COR-L47 (cell line): ENCODE results near the gene PRR16.
A peak's percentile ranks its signal among the peaks of the same experiment; 100 is the strongest.
"Not testable (repeated sequence)": the region's sequence is repeated elsewhere in the genome, so short reads cannot be mapped to it uniquely, and the experiment has no call there.

Experiments used
- DNase-seq: peaks from one replicate; lab custom pipeline; 2025; lab: John Stamatoyannopoulos, UW

Gene PRR16

DNA sequence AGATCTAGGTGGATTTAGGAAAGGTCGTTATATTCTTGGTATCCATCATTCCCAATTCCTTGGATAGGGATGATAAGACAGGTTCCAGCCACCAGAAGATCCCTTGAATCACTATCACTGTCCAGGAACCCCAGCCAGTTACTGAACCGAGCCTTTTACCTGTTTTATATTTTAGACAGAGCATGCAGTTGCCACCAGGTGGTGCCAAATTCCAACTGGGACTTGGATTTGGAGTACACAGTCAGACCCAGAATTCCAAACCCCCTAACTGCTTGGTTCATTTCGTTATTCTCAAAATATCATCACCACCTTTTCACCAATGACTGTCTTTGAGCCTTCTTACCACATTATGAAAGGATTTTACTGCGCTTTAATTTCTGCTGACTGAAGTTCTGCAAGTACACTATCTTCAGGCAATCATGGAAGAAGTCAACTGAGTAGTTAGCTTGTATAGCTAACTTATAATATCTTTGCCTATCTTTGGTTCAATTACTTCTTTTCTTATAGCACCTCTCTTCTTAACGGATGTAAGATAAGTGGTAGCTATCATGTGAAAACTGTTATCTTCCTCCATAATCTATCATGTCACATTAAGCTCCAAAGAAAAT, 191.8 kb downstream of the PRR16 start:
- peak; percentile 38 for DNase-seq

- DNase-seq, result no peak
Measured at GRCh38 chr5:120657104-120657503, 193.0 kb downstream of the PRR16 start.

- no peak for DNase-seq
Measured at GRCh38 chr5:120677481-120677880, 213.4 kb downstream of the PRR16 start.

- no peak for DNase-seq
Measured at GRCh38 chr5:120678279-120678678, 214.2 kb downstream of the PRR16 start.

- DNase-seq, result no peak
Measured at GRCh38 chr5:120682851-120683250, 218.8 kb downstream of the PRR16 start.

GRCh38 chr5:120683580-120683979, 219.5 kb downstream of the PRR16 start:
- no peak for DNase-seq

DNA sequence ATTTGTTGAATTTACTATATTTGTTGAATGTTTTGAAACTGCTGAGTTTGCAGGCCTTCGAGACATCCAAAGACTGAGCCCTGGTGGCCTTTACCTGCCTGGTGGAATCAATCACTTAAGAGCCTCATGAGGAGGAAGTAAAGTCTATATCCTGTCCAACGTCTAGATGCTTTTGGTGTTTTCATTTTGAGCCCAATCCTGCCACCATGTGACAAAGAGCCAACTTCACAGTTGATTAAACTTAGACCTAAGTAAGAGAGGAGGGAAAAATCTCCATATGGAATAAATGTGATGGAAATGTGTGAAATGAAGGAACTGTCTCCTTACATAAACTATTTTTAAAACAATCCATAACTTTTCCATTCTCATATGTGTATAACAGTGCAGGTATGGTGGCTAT, 220.1 kb downstream of the PRR16 start:
- DNase-seq, result no peak

DNA sequence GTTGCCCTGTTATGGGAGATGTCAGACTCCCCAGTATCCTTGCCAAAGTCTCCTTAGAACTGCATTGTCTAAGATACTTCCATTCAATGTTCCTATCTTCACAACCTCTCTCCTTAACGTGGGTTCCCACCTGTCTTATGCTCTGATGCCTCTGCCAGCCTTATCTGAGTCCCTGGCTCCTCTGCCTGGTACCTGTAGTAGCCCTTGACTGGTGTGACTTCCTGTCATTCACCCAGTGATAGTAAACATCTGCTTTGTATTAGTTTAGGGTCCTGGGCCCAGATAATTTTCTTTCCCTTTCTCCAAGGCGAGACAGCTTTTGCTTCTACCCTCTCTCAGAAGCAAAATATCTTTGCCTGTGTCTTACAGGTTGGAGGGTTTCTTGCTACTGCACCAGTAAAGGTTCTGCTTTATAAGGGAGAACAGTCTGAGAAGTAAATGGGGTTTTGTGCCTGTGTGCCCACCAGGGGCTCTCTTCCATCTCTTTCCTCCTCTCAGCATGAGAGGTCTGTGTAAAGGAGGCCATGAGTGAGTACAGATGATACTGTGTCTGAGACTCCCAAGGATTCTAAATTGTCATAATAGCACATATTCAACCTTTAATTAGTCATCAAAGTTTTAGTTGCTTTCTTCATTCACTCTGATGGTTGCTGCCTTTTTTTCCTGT, 220.8 kb downstream of the PRR16 start:
- no peak for DNase-seq

- DNase-seq, result no peak
Measured at GRCh38 chr5:120690621-120691407, 226.7 kb downstream of the PRR16 start.

- DNase-seq, result no peak
Measured at GRCh38 chr5:120692325-120692724, 228.2 kb downstream of the PRR16 start.

DNA sequence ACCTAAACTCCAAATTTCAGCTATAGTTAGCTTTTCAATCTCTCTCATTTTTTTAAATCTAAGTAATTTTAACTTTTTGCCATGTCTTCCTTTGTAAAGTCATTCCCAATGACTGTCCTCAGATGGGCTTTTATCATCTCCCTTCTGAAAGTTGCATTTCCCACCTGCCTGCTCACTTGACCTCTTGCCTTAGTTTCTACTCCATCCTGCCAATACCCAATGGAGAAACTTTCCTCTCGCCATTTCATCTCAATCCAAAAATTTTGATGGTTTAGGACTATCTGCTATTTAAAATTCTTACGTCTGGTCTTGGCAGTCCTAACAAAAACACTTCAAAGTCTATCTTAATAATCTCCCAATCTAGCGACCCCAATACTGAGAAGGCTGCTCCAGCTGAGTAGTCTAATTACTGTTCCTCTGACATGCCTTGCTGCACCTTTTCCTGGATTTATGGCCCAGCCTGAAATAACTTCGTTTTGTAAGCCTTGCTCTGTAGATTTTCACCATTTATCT, 231.3 kb downstream of the PRR16 start:
- no peak for DNase-seq

DNA sequence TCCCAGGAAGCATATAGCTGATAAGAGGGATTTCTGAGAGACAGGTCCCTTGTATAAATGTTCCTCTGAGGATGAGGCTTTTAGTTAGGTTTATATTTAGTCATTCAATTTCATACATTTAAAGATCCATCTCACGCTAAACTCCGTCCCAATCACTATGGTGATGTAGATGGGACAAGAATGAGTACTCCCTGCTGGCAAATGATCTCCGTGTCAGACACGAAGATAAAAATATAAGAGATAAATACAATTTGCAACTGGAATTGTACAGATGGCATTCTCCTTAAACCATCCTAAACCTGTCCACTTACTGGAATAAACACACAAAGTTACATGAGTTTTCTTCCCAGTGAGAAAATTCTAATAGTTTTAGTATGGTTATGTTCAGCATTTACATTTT, 233.0 kb downstream of the PRR16 start:
- DNase-seq, result no peak

DNA sequence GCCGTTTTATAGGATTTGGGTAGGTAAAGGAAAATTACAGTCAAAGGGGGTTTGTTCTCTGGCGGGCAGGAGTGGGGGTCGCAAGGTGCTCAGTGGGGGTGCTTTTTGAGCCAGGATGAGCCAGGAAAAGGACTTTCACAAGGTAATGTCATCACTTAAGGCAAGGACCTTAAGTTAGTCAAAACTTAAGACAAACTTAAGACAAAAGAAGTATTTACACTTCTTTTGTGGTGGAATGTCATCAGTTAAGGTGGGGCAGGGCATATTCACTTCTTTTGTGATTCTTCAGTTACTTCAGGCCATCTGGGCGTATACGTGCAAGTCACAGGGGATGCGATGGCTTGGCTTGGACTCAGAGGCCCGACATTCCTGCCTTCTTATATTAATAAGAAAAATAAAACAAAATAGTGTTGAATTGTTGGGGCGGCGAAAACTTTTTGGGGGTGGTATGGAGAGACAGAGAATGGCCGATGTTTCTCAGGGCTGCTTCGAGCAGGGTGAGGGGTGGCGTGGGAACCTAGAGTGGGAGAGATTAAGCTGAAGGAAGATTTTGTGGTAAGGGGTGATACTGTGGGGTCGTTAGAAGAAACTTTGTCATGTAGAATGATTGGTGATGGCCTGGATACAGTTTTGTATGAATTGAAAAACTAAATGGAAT, 233.7 kb downstream of the PRR16 start:
- DNase-seq, result not testable (repeated sequence)

GRCh38 chr5:120700653-120701052, 236.6 kb downstream of the PRR16 start:
- not testable (repeated sequence) for DNase-seq

- DNase-seq, result not testable (repeated sequence)
Measured at GRCh38 chr5:120702817-120703538, 238.9 kb downstream of the PRR16 start.

GRCh38 chr5:120703918-120704587, 240.0 kb downstream of the PRR16 start:
- no peak for DNase-seq

DNA sequence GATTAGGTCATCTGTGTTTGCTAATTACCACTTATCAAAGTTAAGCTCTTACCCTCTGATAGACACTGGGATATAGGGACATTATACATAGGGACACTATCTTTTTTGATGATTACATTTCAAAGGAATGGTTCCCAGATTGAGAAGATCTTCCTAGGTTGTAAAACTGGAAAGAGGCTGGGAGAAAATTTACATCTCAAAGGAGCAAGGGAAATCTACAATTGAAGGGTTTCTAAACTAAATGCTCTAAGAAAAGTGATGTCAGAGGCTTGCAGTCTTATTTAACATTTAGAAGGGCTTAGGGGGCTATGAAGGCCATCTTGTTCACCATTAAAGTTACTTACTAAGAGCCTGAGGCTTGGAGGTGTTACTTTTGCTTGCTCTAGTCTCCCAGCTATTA, 242.8 kb downstream of the PRR16 start:
- DNase-seq, result no peak

DNA sequence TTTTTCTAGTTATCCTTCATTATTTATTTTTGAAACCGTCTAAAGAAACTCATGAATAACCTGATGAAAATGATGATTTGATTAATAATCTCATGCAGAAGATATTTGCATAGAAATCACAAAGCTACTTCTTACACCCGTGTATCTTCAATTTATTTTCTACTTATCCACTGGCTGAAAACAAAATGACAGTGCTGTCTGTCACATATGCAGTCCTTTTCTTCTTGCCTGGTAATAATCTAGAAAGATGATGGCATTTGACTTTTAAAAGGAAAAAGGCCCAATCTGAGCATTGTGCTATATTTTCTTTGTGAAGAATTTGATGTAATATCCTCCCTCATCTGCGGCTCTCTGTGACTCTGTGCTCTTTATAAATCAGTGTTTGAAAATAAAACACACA, 253.3 kb downstream of the PRR16 start:
- no peak for DNase-seq

- DNase-seq, result no peak
Measured at GRCh38 chr5:120730214-120730613, 266.1 kb downstream of the PRR16 start.

GRCh38 chr5:120734033-120734432, 269.9 kb downstream of the PRR16 start:
- no peak for DNase-seq

DNA sequence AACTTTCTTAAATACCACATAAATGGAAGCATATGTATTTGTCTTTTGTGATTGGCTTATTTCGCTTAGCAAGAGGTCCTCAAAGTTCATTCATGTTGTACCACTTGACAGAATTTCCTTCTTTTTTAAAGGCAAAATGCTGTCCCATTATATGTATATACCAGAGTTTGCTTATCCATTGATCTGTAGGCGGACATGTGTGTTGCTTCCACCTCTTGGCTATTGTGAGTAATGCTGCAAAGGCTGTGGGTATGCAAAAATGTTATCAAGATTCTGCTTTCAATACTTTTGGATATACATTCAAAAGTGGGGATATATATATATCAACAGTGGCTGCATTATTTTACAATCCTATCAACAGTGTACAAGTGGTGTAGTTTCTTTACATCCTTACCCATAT, 271.0 kb downstream of the PRR16 start:
- no peak for DNase-seq
